Measurements from ENCODE around the gene SLC8A1.

DNA sequence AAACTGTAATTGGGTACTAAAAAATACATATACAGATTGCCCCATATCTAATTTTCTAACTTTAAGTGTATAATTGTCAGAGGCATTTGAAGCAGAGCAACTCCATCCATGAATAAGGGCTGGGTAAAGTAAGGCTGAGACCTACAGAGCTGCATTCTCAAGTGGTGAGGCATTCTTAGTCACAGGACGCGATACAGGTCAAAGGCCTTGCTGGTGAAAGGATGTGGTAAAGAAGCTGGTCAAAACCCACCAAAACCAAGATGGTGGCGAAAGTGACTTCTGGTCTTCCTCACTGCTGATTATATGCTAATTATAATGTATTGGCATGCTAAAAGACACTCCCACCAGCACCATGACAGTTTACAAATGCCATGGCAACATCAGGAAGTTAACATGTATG lies 50.0 kb downstream of the SLC8A1 start:
- TF ChIP-seq, protein P1, sequence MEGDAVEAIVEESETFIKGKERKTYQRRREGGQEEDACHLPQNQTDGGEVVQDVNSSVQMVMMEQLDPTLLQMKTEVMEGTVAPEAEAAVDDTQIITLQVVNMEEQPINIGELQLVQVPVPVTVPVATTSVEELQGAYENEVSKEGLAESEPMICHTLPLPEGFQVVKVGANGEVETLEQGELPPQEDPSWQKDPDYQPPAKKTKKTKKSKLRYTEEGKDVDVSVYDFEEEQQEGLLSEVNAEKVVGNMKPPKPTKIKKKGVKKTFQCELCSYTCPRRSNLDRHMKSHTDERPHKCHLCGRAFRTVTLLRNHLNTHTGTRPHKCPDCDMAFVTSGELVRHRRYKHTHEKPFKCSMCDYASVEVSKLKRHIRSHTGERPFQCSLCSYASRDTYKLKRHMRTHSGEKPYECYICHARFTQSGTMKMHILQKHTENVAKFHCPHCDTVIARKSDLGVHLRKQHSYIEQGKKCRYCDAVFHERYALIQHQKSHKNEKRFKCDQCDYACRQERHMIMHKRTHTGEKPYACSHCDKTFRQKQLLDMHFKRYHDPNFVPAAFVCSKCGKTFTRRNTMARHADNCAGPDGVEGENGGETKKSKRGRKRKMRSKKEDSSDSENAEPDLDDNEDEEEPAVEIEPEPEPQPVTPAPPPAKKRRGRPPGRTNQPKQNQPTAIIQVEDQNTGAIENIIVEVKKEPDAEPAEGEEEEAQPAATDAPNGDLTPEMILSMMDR (IDR thresholded peaks at IDR 0.05 in 4 of 5, conservative IDR thresholded peaks at IDR 0.05 in 1 of 5) = no peak
- no peak for TF ChIP-seq POLR2A (IDR thresholded peaks at IDR 0.05)
